Endodermal cell (in vitro differentiated cells): Measurements from ENCODE around the gene PDCD1. TPM values are rescaled to one million over a fixed set of nuclear protein-coding genes. Genes with fewer than 3 reads are reported as not detected.

ENCODE experiments used
- DNase-seq: peaks from one replicate; pipeline ENCODE4 v3.0.0-alpha.2; 2017
- H3K27ac ChIP-seq: 2 replicates; pipeline ENCODE4 v1.5.1; 2013; ENCODE audit warnings: mild to moderate bottlenecking, low read depth, low read length, moderate library complexity
- H3K27me3 ChIP-seq: 2 replicates; pipeline ENCODE4 v1.6.1; 2013; ENCODE audit warnings: mild to moderate bottlenecking, low read length, moderate library complexity; ENCODE audit not compliant: insufficient read depth, control insufficient read depth, poor library complexity, severe bottlenecking
- H3K36me3 ChIP-seq: 2 replicates; pipeline ENCODE4 v1.7.0; 2013; ENCODE audit warnings: mild to moderate bottlenecking, low read length, moderate library complexity; ENCODE audit not compliant: control insufficient read depth, insufficient read depth
- H3K4me1 ChIP-seq: one replicate; pipeline ENCODE4 v1.7.0; 2013; ENCODE audit warnings: low read length; ENCODE audit not compliant: control insufficient read depth, insufficient read depth
- H3K4me3 ChIP-seq: 2 replicates; pipeline ENCODE4 v1.5.1; 2013; ENCODE audit warnings: mild to moderate bottlenecking, low read length, moderate library complexity
- H3K9ac ChIP-seq: 2 replicates; pipeline ENCODE4 v1.6.1; 2013; ENCODE audit warnings: mild to moderate bottlenecking, low read length, moderate library complexity; ENCODE audit not compliant: poor library complexity, severe bottlenecking; ENCODE audit errors: extremely low read depth
- H3K9me3 ChIP-seq: 2 replicates; pipeline ENCODE4 v1.6.1; 2013; ENCODE audit warnings: mild to moderate bottlenecking, low read length, moderate library complexity; ENCODE audit not compliant: control insufficient read depth
- H3K27ac Mint-ChIP-seq: 2 replicates; pipeline ENCODE4 v1.8.0; 2020; ENCODE audit warnings: mixed read lengths
- H3K27me3 Mint-ChIP-seq: 2 replicates; pipeline ENCODE4 v1.8.0; 2021; ENCODE audit warnings: mild to moderate bottlenecking, mixed read lengths; ENCODE audit not compliant: insufficient read depth
- H3K36me3 Mint-ChIP-seq: 2 replicates; pipeline ENCODE4 v1.8.0; 2020; ENCODE audit warnings: low read depth, mixed read lengths
- H3K4me1 Mint-ChIP-seq: 2 replicates; pipeline ENCODE4 v1.8.0; 2020; ENCODE audit warnings: mixed read lengths
- H3K4me3 Mint-ChIP-seq: 2 replicates; pipeline ENCODE4 v1.8.0; 2020; ENCODE audit warnings: mild to moderate bottlenecking, moderate library complexity, mixed read lengths
- H3K9me3 Mint-ChIP-seq: 2 replicates; pipeline ENCODE4 v1.8.0; 2020; ENCODE audit warnings: mild to moderate bottlenecking, mixed read lengths
- CTCF ChIP-seq: fragments of 200-600 bp; sonication (generic); conservative IDR thresholded peaks from 2 replicates; pipeline ENCODE4 v1.5.0; 2021; ENCODE audit warnings: antibody characterized with exemption, mild to moderate bottlenecking
- WGBS, 2 experiments: methylation state at CpG; one replicate each; pipeline versions ENCODE4 v1.1.5 to v1.1.7; 2013; ENCODE audit warnings: missing lambda C conversion rate in 2 of 2, mixed read lengths in 1 of 2; ENCODE audit not compliant: insufficient coverage in 1 of 2, insufficient read length in 1 of 2; 5-methylcytosine and 5-hydroxymethylcytosine counted together
- total RNA-seq, 2 donors: library from RNA; stranded (reverse); fragmentation: NEBNext Ultra II Directional in 1 of 2; extraction: Animal tissue kit (Norgen Biotek cat#: 25700) in 1 of 2; gene quantifications; 2 replicates in 1 of 2; 3 replicates in 1 of 2; pipeline ENCODE4 v1.2.1, GENCODE V29; 2021

PDCD1 gene
- total RNA-seq, 2 donors from 2014 or later, result 0.20 TPM; not detected in 1

GRCh38 chr2:241859017-241859435 lies 332 bp upstream of the PDCD1 start:
- Histone ChIP-seq H3K4me3 (no peak overlapping the region), H3K9ac (no peak overlapping the region), H3K27ac (no peak overlapping the region), H3K4me1 (no peaks in the 10 kb centered on the region), H3K27me3 (no peaks in the 10 kb centered on the region), H3K9me3 (no peaks in the 10 kb centered on the region), H3K36me3 (no peaks in the 10 kb centered on the region)
- H3K27ac Mint-ChIP-seq, result no peak overlapping the region
- H3K4me1 Mint-ChIP-seq, result no peaks in the 10 kb centered on the region
- H3K36me3 Mint-ChIP-seq, result no peaks in the 10 kb centered on the region
- peaks cover under 1% of the 10 kb centered on the region for H3K9me3 Mint-ChIP-seq
- H3K4me3 Mint-ChIP-seq, result no peak overlapping the region
- H3K27me3 Mint-ChIP-seq, result no peaks in the 10 kb centered on the region
- DNase-seq, result no peak
- no peak for TF ChIP-seq CTCF
- 74% methylated on average over 9 of the region's 9 CpGs; no CpG with 5 or more reads in 1 of the 2 experiments for WGBS, 2 experiments

- no peaks in the 10 kb centered on the region for H3K36me3 Mint-ChIP-seq
- H3K9me3 Mint-ChIP-seq, result no peaks in the 10 kb centered on the region
- no peak overlapping the region for H3K4me3 Mint-ChIP-seq
- H3K9me3 ChIP-seq, result no peaks in the 10 kb centered on the region
- H3K4me1 Mint-ChIP-seq, result no peaks in the 10 kb centered on the region
- no peaks in the 10 kb centered on the region for H3K36me3 ChIP-seq
- H3K4me3 ChIP-seq, result no peak overlapping the region
- no peak overlapping the region for H3K9ac ChIP-seq
- 91% methylated on average over 15 to 18 of the region's 18 CpGs for WGBS, 2 experiments
- no peak overlapping the region for H3K27ac Mint-ChIP-seq
- no peaks in the 10 kb centered on the region for H3K27me3 Mint-ChIP-seq
- no peak for DNase-seq
- no peaks in the 10 kb centered on the region for H3K27me3 ChIP-seq
- H3K4me1 ChIP-seq, result no peaks in the 10 kb centered on the region
- H3K27ac ChIP-seq, result no peak overlapping the region
- no peak for TF ChIP-seq CTCF
Observed at GRCh38 chr2:241857572-241858121, 1.0 kb downstream of the PDCD1 start.

- no peaks in the 10 kb centered on the region for H3K36me3 Mint-ChIP-seq
- no peaks in the 10 kb centered on the region for H3K27me3 Mint-ChIP-seq
- TF ChIP-seq CTCF, result no peak
- no peaks in the 10 kb centered on the region for H3K4me1 Mint-ChIP-seq
- WGBS, 2 experiments, result 93 to 97% methylated on average over 20 to 28 of the region's 28 CpGs
- no peak overlapping the region for H3K27ac Mint-ChIP-seq
- no peak overlapping the region for H3K4me3 Mint-ChIP-seq
- Histone ChIP-seq H3K9me3 (no peaks in the 10 kb centered on the region), H3K36me3 (no peaks in the 10 kb centered on the region), H3K27me3 (no peaks in the 10 kb centered on the region), H3K4me3 (no peak overlapping the region), H3K27ac (no peak overlapping the region), H3K4me1 (no peaks in the 10 kb centered on the region), H3K9ac (no peak overlapping the region)
- no peak for DNase-seq
- H3K9me3 Mint-ChIP-seq, result no peaks in the 10 kb centered on the region
Observed at GRCh38 chr2:241857041-241857541, 1.6 kb downstream of the PDCD1 start.
